H1 (cell line): Measurements from ENCODE around the gene KLHDC7B. TPM values are rescaled to one million over a fixed set of nuclear protein-coding genes. Genes with fewer than 3 reads are reported as not detected.

Experiments used
- EZH2 ChIP-seq: fragments of 200-600 bp; sonication (generic); IDR thresholded peaks from 2 replicates; pipeline ENCODE4 v1.7.1; 2012; ENCODE audit warnings: low read depth, mild to moderate bottlenecking, moderate library complexity, low read length, inconsistent platforms; ENCODE audit not compliant: severe bottlenecking
- KDM4A ChIP-seq: IDR thresholded peaks from one replicate; pipeline ENCODE4 v1.7.1; 2012; ENCODE audit warnings: low read depth, mild to moderate bottlenecking, moderate library complexity, low read length, inconsistent platforms; ENCODE audit not compliant: severe bottlenecking
- TAF7 ChIP-seq: optimal IDR thresholded peaks from 2 replicates; pipeline ENCODE3; 2011; ENCODE audit warnings: low read depth, mild to moderate bottlenecking, inconsistent platforms, low read length, moderate library complexity, borderline replicate concordance
- TEAD4 ChIP-seq: IDR thresholded peaks from 2 replicates; pipeline ENCODE4 v1.6.1; 2012; ENCODE audit warnings: low read depth, low read length, inconsistent platforms, mixed read lengths
- polyA plus RNA-seq, 7 experiments: library from polyadenylated mRNA; depleted of rRNA in 3 of 7; stranded (reverse) in 5 of 7; unstranded in 2 of 7; fragments of >200 nt in 5 of 7; fragments of 200-250 nt in 2 of 7; gene quantifications; 1 replicate in 5 of 7; 2 replicates in 1 of 7; 4 replicates in 1 of 7; pipeline versions ENCODE4 v1.2.1 to v1.2.3, GENCODE V29; 2011 to 2013; ENCODE audit warnings: missing spikeins in 2 of 7, mixed read lengths in 2 of 7
- total RNA-seq: library from RNA; stranded (reverse); fragmentation: NEBNext Ultra II Directional; extraction: Animal tissue kit (Norgen Biotek cat#: 25700); gene quantifications from 2 replicates; pipeline ENCODE4 v1.2.1, GENCODE V29; 2021

The KLHDC7B gene
- total and polyA plus RNA-seq, 2 of the 8 experiments (the other 6 are each of a cell fraction or from before 2014, with no cell fraction given), result not detected

DNA sequence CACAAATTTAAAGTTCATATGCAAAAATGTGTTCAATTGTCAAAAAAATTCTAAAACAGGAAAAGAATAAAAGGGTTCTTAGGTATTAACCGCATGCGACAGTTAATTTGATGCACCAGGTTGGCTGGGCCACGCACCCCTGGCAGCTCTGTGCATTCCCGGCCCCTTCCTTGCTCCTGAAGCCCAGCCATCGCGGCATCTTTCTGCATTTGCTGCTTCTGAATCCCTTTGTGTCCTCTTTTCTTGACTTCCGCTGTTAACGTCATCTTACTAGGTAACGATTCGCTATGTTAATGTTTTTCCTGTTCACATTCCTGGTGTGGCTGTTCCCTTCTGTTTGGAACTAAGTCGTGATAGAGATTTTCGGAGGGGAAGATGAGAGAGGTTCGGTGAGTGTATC is 7.9 kb upstream of the KLHDC7B start (continued):
- TF ChIP-seq TEAD4 (no peak), TAF7 (no peak), EZH2 (no peak), KDM4A (no peak)
